GM15510 (cell line): ENCODE data around the gene CAPZA2.

Experiments used
- POLR2A ChIP-seq: IDR thresholded peaks from 3 replicates; pipeline ENCODE4 v1.6.1; 2011; ENCODE audit warnings: borderline replicate concordance; ENCODE audit not compliant: insufficient read length; ENCODE audit errors: extremely low read depth

Gene CAPZA2

GRCh38 chr7:116885724-116886123, 23.3 kb downstream of the CAPZA2 start:
- no peak for TF ChIP-seq POLR2A

GRCh38 chr7:116886543-116887156, 24.3 kb downstream of the CAPZA2 start:
- no peak for TF ChIP-seq POLR2A

DNA sequence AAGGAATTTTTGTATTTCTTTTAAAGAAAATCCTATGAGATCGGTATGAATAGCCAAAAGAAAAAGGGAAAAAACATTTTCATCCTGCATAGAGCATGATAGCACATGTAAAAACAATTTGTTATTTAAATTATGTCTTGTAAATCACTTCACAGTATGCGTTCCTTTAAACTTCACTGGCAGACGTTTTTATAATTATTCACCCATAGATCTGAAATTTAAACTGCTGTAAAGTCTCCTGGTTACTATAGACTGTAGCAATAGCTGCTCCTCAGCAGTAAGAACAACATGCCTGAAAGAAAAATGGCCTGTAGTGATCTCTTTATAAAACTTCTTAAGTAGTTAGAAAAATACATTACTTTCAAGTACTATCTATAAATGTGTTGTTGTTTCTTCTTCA, 26.5 kb downstream of the CAPZA2 start:
- TF ChIP-seq POLR2A = no peak

DNA sequence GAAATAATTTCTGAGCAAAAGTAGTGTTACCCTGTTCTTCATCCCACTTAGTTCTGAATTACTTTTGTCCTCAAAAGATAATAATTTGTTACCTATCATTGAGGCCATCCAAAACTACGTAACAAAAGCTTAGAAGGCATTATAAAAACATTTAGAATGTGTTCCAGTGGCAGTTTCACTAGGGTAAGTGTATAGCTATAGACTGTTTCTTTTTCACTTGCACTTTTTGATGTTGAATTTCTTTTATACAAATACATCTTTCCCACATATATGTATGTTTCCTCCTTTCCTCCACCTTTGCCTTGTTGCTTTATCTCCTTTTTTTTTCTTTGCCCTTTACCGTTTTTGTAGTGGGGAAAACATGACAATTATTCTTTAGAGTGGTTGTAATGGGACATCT, 33.5 kb downstream of the CAPZA2 start:
- TF ChIP-seq POLR2A = no peak

DNA sequence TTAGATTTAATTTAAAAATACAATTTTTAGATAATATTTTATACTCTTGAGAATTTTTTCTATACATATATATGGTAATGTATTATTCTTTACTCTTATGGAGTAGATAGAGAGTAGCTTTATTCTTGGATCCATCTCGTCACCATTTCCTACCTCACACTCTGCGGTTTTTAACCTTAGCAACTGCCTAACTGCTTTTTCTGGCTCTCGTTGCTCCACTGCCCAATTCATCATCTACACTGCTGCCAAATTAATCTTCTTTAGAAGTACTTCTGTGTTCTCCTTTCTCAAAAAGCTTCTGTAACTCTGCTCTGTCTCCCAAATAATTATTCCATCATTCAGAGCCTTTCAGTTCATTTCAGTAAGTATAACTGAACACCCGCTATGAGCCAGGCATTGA, 35.3 kb downstream of the CAPZA2 start:
- no peak for TF ChIP-seq POLR2A

GRCh38 chr7:116899308-116899707, 36.9 kb downstream of the CAPZA2 start:
- no peak for TF ChIP-seq POLR2A

- no peak for TF ChIP-seq POLR2A
These were observed 38.8 kb downstream of the CAPZA2 start for GRCh38 chr7:116901143-116901542.

- no peak for TF ChIP-seq POLR2A
These were observed 40.5 kb downstream of the CAPZA2 start for GRCh38 chr7:116902867-116903266.

GRCh38 chr7:116906391-116906790, 44.0 kb downstream of the CAPZA2 start:
- TF ChIP-seq POLR2A = no peak

GRCh38 chr7:116910383-116910782, 48.0 kb downstream of the CAPZA2 start:
- no peak for TF ChIP-seq POLR2A

GRCh38 chr7:116911801-116912200, 49.4 kb downstream of the CAPZA2 start:
- no peak for TF ChIP-seq POLR2A

DNA sequence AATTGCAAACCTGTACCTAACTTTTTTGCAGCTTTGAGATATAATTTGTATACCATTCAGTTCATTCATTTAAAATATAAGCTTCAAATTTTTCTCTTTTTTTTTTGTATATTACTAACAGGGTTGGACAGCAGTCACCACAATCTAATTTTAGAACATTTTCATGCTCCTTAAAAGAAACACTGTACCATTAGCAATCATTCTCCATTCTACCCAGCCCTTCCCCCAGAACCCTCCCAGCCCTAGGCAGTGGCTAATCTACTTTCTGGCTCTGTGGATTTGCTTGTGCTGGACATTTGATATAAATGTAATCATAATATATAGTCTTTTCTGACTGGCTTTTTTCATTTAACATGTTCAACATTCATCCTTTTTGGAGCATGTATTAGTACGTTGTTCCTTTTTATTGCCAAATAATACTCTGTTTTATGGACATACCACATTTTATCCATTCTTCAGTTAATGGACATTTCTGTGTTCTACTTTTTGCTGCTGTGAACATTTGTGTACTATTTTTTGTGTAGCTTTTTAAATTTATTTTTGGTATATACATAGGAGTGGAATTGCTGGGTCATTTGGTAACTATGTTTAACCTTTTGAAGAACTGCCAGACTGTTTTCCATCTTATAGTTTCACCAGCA, 50.0 kb downstream of the CAPZA2 start:
- TF ChIP-seq POLR2A = no peak

DNA sequence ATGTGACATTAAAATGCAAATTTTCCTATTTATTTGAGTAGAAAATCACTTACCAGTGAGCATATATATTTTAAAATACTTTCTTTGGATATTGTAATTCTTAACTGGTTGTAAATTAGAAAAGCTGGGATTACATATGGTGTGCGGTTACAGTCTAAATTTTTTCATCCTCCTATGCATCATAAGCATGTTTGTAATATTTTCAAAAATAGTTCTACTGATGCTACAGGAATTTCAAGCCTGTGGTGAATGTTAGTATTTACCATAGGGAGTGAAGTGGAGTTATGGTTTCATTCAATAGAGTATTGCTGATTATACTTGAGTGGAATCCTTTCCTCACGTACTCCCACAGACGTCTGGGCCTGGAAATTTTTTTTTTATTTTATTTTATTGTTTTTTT, 56.3 kb downstream of the CAPZA2 start:
- TF ChIP-seq POLR2A = no peak

DNA sequence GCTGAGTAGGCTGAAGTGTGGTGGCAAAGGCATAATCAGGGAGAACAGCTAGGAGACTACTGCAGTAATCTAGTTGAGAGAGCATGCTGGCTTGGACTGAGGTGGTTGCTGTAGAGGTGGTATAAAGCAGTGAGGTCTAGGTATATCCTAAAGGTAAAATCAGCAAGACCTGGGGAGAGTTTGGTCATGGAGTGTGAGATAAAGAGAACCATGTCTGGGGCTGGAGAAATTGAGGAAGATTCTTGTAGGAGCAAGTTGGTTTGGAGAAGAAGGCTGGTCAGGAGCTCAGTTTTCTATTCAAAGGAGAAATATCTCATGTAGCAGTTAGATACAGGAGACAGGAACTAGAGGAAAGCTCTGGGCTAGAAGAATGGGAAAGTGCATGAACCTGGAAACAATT, 58.0 kb downstream of the CAPZA2 start:
- TF ChIP-seq POLR2A = no peak

GRCh38 chr7:116922545-116922944, 60.2 kb downstream of the CAPZA2 start:
- TF ChIP-seq POLR2A = no peak

GRCh38 chr7:116924741-116925140, 62.4 kb downstream of the CAPZA2 start:
- TF ChIP-seq POLR2A = no peak
